Gastroesophageal sphincter (tissue), 3 donors: ENCODE measurements around the gene RHD.
"Not testable (repeated sequence)": the region's sequence is repeated elsewhere in the genome, so short reads cannot be mapped to it uniquely, and the experiment has no call there.

Experiments used
- CTCF ChIP-seq, 4 experiments: fragments of 200-600 bp in 2 of 4; fragments of 450-650 bp in 2 of 4; sonication (generic) in 1 of 4; IDR thresholded peaks; one replicate each; pipeline ENCODE4 v1.5.1; 2017 to 2019; ENCODE audit warnings: antibody characterized with exemption in 4 of 4, mild to moderate bottlenecking in 2 of 4, moderate library complexity in 2 of 4
- POLR2A ChIP-seq, 2 donors: fragments of 450-650 bp; IDR thresholded peaks; one replicate each; pipeline ENCODE4 v1.6.1; 2017; ENCODE audit warnings: antibody characterized with exemption in 2 of 2, mild to moderate bottlenecking in 2 of 2, moderate library complexity in 1 of 2
- POLR2AphosphoS5 ChIP-seq: sonication (generic); formaldehyde crosslinking; IDR thresholded peaks from one replicate; pipeline ENCODE4 v1.6.1; 2017; ENCODE audit warnings: antibody characterized with exemption

GRCh38 chr1:25324407-25324806, 52.1 kb downstream of the RHD start:
- TF ChIP-seq POLR2AphosphoS5; CTCF (IDR thresholded peaks at IDR 0.05); POLR2A (IDR thresholded peaks at IDR 0.05): not testable (repeated sequence)
